ENCODE results near the gene ITGAX. TPM values are rescaled to one million over a fixed set of nuclear protein-coding genes. Genes with fewer than 3 reads are reported as not detected.

ITGAX gene
- total and polyA plus RNA-seq, 2 donors (not counting 1 experiment from before 2014, with no cell fraction given), result 48.0 to 78.8 TPM

GRCh38 chr16:31380201-31380600 lies 25.2 kb downstream of the ITGAX start:
- H3K4me3 Mint-ChIP-seq, result no peak overlapping the region
- Histone ChIP-seq H3K4me3 (ENCODE audit: control extremely low read depth in 1 of 5, extremely low read depth in 1 of 5, insufficient read depth in 1 of 5, low read depth in 2 of 5, low read length in 4 of 5) (no peak overlapping the region), H2AFZ (ENCODE audit: insufficient read depth, low read depth, low read length, poor library complexity, severe bottlenecking) (no peak overlapping the region), H3K79me2 (ENCODE audit: control insufficient read depth, insufficient read depth, low read length) (no peaks in the 10 kb centered on the region), H3K9ac (ENCODE audit: low read length) (no peak overlapping the region), H3K4me1 (ENCODE audit: control insufficient read depth in 2 of 2, insufficient read depth in 2 of 2, low read length in 2 of 2) (peaks cover 0 to 3% of the 10 kb centered on the region in 2 donors), H3K27ac (ENCODE audit: low read length in 2 of 2) (no peak overlapping the region), H3K4me2 (replicated peaks; ENCODE audit: low read depth, low read length, poor library complexity, severe bottlenecking) (no peak overlapping the region), H4K20me1 (ENCODE audit: control insufficient read depth, insufficient read depth, low read length, poor library complexity, severe bottlenecking) (no peaks in the 10 kb centered on the region), H3K27me3 (replicated peaks in 1 of 4; ENCODE audit: control extremely low read depth in 1 of 4, control insufficient read depth in 3 of 4, insufficient read depth in 4 of 4, low read length in 3 of 4) (peaks cover 0 to 5% (median 0%) of the 10 kb centered on the region in 4 experiments), H3K36me3 (replicated peaks in 1 of 2; ENCODE audit: control extremely low read depth in 1 of 2, control insufficient read depth in 1 of 2, extremely low read depth in 1 of 2, insufficient read depth in 2 of 2, low read length in 1 of 2) (no peaks in the 10 kb centered on the region), H3K9me3 (ENCODE audit: control extremely low read depth in 1 of 3, control insufficient read depth in 2 of 3, insufficient read depth in 1 of 3, low read length in 2 of 3) (peaks cover 0 to 3% (median 1%) of the 10 kb centered on the region in 3 donors)
- peaks cover 6% of the 10 kb centered on the region for H3K27me3 Mint-ChIP-seq
- WGBS (ENCODE audit: insufficient coverage), result 97% methylated on average over 8 of the region's 12 CpGs
- TF ChIP-seq EZH2 (IDR thresholded peaks at IDR 0.05; ENCODE audit: borderline replicate concordance, insufficient read depth, low read depth, low read length, poor library complexity, severe bottlenecking), result no peak
- TF ChIP-seq, protein P1, sequence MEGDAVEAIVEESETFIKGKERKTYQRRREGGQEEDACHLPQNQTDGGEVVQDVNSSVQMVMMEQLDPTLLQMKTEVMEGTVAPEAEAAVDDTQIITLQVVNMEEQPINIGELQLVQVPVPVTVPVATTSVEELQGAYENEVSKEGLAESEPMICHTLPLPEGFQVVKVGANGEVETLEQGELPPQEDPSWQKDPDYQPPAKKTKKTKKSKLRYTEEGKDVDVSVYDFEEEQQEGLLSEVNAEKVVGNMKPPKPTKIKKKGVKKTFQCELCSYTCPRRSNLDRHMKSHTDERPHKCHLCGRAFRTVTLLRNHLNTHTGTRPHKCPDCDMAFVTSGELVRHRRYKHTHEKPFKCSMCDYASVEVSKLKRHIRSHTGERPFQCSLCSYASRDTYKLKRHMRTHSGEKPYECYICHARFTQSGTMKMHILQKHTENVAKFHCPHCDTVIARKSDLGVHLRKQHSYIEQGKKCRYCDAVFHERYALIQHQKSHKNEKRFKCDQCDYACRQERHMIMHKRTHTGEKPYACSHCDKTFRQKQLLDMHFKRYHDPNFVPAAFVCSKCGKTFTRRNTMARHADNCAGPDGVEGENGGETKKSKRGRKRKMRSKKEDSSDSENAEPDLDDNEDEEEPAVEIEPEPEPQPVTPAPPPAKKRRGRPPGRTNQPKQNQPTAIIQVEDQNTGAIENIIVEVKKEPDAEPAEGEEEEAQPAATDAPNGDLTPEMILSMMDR (IDR thresholded peaks at IDR 0.05), result no peak
- H3K27ac Mint-ChIP-seq, result no peak overlapping the region
- DNase-seq, result no peak
- no peak for ATAC-seq (ENCODE audit: low read depth)
- CTCF ChIA-PET, result no interaction called here
- intact Hi-C loops (cut with micrococcal nuclease), result no loop called here
- POLR2A ChIA-PET, result no interaction called here
- H3K9me3 Mint-ChIP-seq (ENCODE audit: insufficient read depth), result peaks cover 1% of the 10 kb centered on the region
- H3K4me1 Mint-ChIP-seq, result peaks cover 5% of the 10 kb centered on the region

DNA sequence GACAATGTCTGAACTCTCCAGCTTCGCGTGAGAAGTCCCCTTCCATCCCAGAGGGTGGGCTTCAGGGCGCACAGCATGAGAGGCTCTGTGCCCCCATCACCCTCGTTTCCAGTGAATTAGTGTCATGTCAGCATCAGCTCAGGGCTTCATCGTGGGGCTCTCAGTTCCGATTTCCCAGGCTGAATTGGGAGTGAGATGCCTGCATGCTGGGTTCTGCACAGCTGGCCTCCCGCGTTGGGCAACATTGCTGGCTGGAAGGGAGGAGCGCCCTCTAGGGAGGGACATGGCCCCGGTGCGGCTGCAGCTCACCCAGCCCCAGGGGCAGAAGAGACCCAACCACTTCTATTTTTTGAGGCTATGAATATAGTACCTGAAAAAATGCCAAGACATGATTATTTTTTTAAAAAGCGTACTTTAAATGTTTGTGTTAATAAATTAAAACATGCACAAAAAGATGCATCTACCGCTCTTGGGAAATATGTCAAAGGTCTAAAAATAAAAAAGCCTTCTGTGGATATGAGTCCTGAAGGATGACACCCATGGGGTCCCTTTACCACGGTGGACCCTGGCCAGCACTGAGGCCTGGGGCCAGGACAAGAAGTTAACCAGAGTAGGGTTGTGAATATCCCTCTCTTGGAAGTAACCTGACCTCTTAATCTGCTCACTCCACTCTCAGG lies 27.6 kb downstream of the ITGAX start:
- no peak overlapping the region for H3K9ac ChIP-seq (ENCODE audit: low read length)
- H3K4me1 ChIP-seq (ENCODE audit: control insufficient read depth in 2 of 2, insufficient read depth in 2 of 2, low read length in 2 of 2), result peaks cover 0 to 7% of the 10 kb centered on the region in 2 donors
- CTCF ChIA-PET, result interaction anchor here (0.7 to 2.2 kb wide), 29 partner anchors 10 to 397 kb away, joined by 3 to 14 read pairs (median 4); partner anchors contain the start of genes FUS, HSD3B7, ITGAD and PYCARD
- H3K4me3 ChIP-seq (ENCODE audit: control extremely low read depth in 1 of 5, extremely low read depth in 1 of 5, insufficient read depth in 1 of 5, low read depth in 2 of 5, low read length in 4 of 5), result no peak overlapping the region
- H3K79me2 ChIP-seq (ENCODE audit: control insufficient read depth, insufficient read depth, low read length), result no peaks in the 10 kb centered on the region
- POLR2A ChIA-PET, result interaction anchor here (0.9 kb wide), 2 partner anchors 180 to 202 kb away, joined by 3 read pairs; no protein-coding TSS in a partner anchor
- peak; percentile 68 for DNase-seq
- no peaks in the 10 kb centered on the region for H4K20me1 ChIP-seq (ENCODE audit: control insufficient read depth, insufficient read depth, low read length, poor library complexity, severe bottlenecking)
- 46% methylated on average over 8 of the region's 14 CpGs for WGBS (ENCODE audit: insufficient coverage)
- no peak overlapping the region for H3K4me2 ChIP-seq (replicated peaks; ENCODE audit: low read depth, low read length, poor library complexity, severe bottlenecking)
- no peaks in the 10 kb centered on the region for H3K36me3 ChIP-seq (replicated peaks in 1 of 2; ENCODE audit: control extremely low read depth in 1 of 2, control insufficient read depth in 1 of 2, extremely low read depth in 1 of 2, insufficient read depth in 2 of 2, low read length in 1 of 2)
- no peaks in the 10 kb centered on the region for H3K9me3 ChIP-seq (ENCODE audit: control extremely low read depth in 1 of 3, control insufficient read depth in 2 of 3, insufficient read depth in 1 of 3, low read length in 2 of 3)
- ATAC-seq (ENCODE audit: low read depth), result peak; percentile 61
- H3K27me3 Mint-ChIP-seq, result peaks cover 9% of the 10 kb centered on the region
- intact Hi-C loops (cut with micrococcal nuclease), result loop anchor here (2.0 kb wide), 1 partner anchor 60 kb away; the partner anchor contains the start of gene ZNF843
- no peak overlapping the region for H3K4me3 Mint-ChIP-seq
- H3K27ac ChIP-seq (ENCODE audit: low read length in 2 of 2), result no peak overlapping the region
- peak overlapping the region; percentile 6 for H3K27ac Mint-ChIP-seq
- H3K4me1 Mint-ChIP-seq, result peaks cover 16% of the 10 kb centered on the region
- TF ChIP-seq, protein P1 (IDR thresholded peaks at IDR 0.05), result peak; percentile 74
- TF ChIP-seq EZH2 (IDR thresholded peaks at IDR 0.05; ENCODE audit: borderline replicate concordance, insufficient read depth, low read depth, low read length, poor library complexity, severe bottlenecking), result no peak
- no peaks in the 10 kb centered on the region for H3K9me3 Mint-ChIP-seq (ENCODE audit: insufficient read depth)
- no peak overlapping the region for H2AFZ ChIP-seq (ENCODE audit: insufficient read depth, low read depth, low read length, poor library complexity, severe bottlenecking)
- H3K27me3 ChIP-seq (replicated peaks in 1 of 4; ENCODE audit: control extremely low read depth in 1 of 4, control insufficient read depth in 3 of 4, insufficient read depth in 4 of 4, low read length in 3 of 4), result peaks cover 0 to 5% (median 0%) of the 10 kb centered on the region in 4 experiments
